OCI-LY7 (cell line): ENCODE data around the gene SCTR. TPM values are rescaled to one million over a fixed set of nuclear protein-coding genes. Genes with fewer than 3 reads are reported as not detected.

Experiments used
- BruUV-seq: library from RNA; stranded (reverse); fragments of 400-500 nt; replicated peaks from 2 replicates; lab custom pipeline; 2021; lab: Mats Ljungman, UMichigan
- CTCF ChIA-PET: fragments of 300-600 bp; sonication (Branson Sonifier 250); formaldehyde crosslinking; loops from one replicate; lab custom pipeline; 2022; ENCODE audit warnings: antibody characterized with exemption; ENCODE audit not compliant: unreplicated experiment; lab: Charles Lee
- POLR2A ChIA-PET: fragments of 300-600 bp; sonication (Branson Sonifier 250); formaldehyde crosslinking; loops from one replicate; lab custom pipeline; 2022; ENCODE audit warnings: antibody characterized with exemption; lab: Charles Lee
- DNase-seq: peaks from one replicate; pipeline ENCODE4 v3.0.0-alpha.2; 2015; ENCODE audit warnings: low spot score
- H2AFZ ChIP-seq: fragments of 200-600 bp; sonication (generic), shearing (Covaris generic); 2 replicates; pipeline ENCODE4 v1.6.1; 2014; ENCODE audit warnings: mild to moderate bottlenecking, antibody characterized with exemption, low read length, moderate library complexity
- H3K27ac ChIP-seq: fragments of 200-600 bp; sonication (generic); 2 replicates; pipeline ENCODE4 v1.5.1; 2014; ENCODE audit warnings: mixed run types, low read depth, mild to moderate bottlenecking, moderate library complexity, low read length, inconsistent platforms; ENCODE audit not compliant: poor library complexity, severe bottlenecking
- H3K36me3 ChIP-seq: fragments of 200-600 bp; sonication (generic); 2 replicates; pipeline ENCODE4 v1.6.1; 2014; ENCODE audit warnings: mild to moderate bottlenecking, antibody characterized with exemption, low read length, moderate library complexity, mixed read lengths; ENCODE audit not compliant: insufficient read depth
- H3K4me1 ChIP-seq: fragments of 200-600 bp; sonication (generic); 2 replicates; pipeline ENCODE4 v1.5.1; 2014; ENCODE audit warnings: mild to moderate bottlenecking, low read length; ENCODE audit not compliant: insufficient read depth, poor library complexity, severe bottlenecking
- H3K4me2 ChIP-seq: fragments of 200-600 bp; sonication (generic); 2 replicates; pipeline ENCODE4 v1.6.1; 2014; ENCODE audit warnings: mild to moderate bottlenecking, low read length
- H3K4me3 ChIP-seq: fragments of 200-600 bp; sonication (generic); 2 replicates; pipeline ENCODE4 v1.5.1; 2014; ENCODE audit warnings: mild to moderate bottlenecking, low read depth, low read length; ENCODE audit not compliant: poor library complexity, severe bottlenecking
- H3K79me2 ChIP-seq: fragments of 200-600 bp; sonication (generic); 2 replicates; pipeline ENCODE4 v1.6.1; 2016; ENCODE audit warnings: low read depth, mild to moderate bottlenecking, low read length, moderate library complexity, mixed read lengths; ENCODE audit not compliant: insufficient read depth
- H3K9me2 ChIP-seq: fragments of 200-600 bp; sonication (generic); 2 replicates; pipeline ENCODE4 v1.6.1; 2016; ENCODE audit warnings: mild to moderate bottlenecking, low read length, mixed read lengths; ENCODE audit not compliant: insufficient read depth
- H3K9me3 ChIP-seq: fragments of 200-600 bp; sonication (generic); 2 replicates; pipeline ENCODE4 v1.6.1; 2014; ENCODE audit warnings: mild to moderate bottlenecking, mixed run types, low read length, mixed read lengths
- H4K20me1 ChIP-seq: fragments of 200-600 bp; sonication (generic); 2 replicates; pipeline ENCODE4 v1.6.1; 2014; ENCODE audit warnings: mild to moderate bottlenecking, antibody characterized with exemption, low read length, moderate library complexity, mixed read lengths; ENCODE audit not compliant: insufficient read depth
- EZH2phosphoT487 ChIP-seq: fragments of 200-600 bp; sonication (generic); IDR thresholded peaks from 2 replicates; pipeline ENCODE4 v1.6.1; 2018; ENCODE audit warnings: low read depth, borderline replicate concordance, mild to moderate bottlenecking, mixed run types, antibody characterized with exemption, low read length, moderate library complexity, mixed read lengths
- intact Hi-C: fragments of 100-400 bp; cut with micrococcal nuclease; formaldehyde crosslinking; loops from one replicate; pipeline ENCODE4 v1.10.0; 2022; ENCODE audit not compliant: unreplicated experiment
- total RNA-seq, 2 experiments: library from RNA; depleted of rRNA in 1 of 2; stranded (reverse); fragments of >200 nt in 1 of 2; shearing (Covaris generic) in 1 of 2; gene quantifications; 2 replicates each; pipeline ENCODE4 v1.2.3, GENCODE V29; 2014 to 2022
- TF ChIP-seq, protein P1 (sequence below): fragments of 200-600 bp; sonication (generic); conservative IDR thresholded peaks from 2 replicates; pipeline ENCODE4 v1.5.1; 2014; ENCODE audit warnings: mild to moderate bottlenecking, antibody characterized with exemption, low read length, moderate library complexity, mixed read lengths

The SCTR gene
- total RNA-seq, 2 experiments from 2014 or later = not detected

DNA sequence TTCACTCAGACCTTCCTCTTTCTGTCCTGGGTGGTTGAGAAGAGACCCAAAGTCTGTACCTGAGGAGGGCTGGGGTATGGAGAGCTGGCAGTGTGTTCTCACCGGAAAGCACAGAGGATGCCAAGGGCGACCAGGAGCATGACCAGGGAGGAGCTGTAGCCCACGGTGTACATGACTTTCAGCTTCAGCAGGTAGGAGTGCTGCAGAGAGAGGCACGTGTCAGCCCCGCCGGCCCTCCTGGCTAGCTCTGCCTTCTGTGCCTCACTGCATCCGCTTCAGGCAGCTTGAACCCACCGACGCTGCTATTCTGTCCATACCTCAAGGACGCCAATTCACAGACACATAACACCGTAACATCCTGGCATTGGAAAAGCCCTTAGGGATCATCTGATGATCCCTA is 58.6 kb downstream of the SCTR start:
- Histone ChIP-seq H2AFZ (no peak overlapping the region), H3K9me2 (no peaks in the 10 kb centered on the region), H3K27ac (no peak overlapping the region), H3K36me3 (no peaks in the 10 kb centered on the region), H3K79me2 (no peaks in the 10 kb centered on the region), H3K9me3 (no peaks in the 10 kb centered on the region), H3K4me3 (no peak overlapping the region), H3K4me1 (no peaks in the 10 kb centered on the region), H4K20me1 (no peaks in the 10 kb centered on the region), H3K4me2 (no peak overlapping the region)
- ChIA-PET POLR2A (interaction anchor here (1.0 kb wide), 1 partner anchor 10 kb away, joined by 3 read pairs; no protein-coding TSS in a partner anchor), CTCF (no interaction called here)
- intact Hi-C loops = no loop called here
- TF ChIP-seq, protein P1, sequence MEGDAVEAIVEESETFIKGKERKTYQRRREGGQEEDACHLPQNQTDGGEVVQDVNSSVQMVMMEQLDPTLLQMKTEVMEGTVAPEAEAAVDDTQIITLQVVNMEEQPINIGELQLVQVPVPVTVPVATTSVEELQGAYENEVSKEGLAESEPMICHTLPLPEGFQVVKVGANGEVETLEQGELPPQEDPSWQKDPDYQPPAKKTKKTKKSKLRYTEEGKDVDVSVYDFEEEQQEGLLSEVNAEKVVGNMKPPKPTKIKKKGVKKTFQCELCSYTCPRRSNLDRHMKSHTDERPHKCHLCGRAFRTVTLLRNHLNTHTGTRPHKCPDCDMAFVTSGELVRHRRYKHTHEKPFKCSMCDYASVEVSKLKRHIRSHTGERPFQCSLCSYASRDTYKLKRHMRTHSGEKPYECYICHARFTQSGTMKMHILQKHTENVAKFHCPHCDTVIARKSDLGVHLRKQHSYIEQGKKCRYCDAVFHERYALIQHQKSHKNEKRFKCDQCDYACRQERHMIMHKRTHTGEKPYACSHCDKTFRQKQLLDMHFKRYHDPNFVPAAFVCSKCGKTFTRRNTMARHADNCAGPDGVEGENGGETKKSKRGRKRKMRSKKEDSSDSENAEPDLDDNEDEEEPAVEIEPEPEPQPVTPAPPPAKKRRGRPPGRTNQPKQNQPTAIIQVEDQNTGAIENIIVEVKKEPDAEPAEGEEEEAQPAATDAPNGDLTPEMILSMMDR = no peak
- no peak for TF ChIP-seq EZH2phosphoT487
- BruUV-seq = no TSS peak
- no peak for DNase-seq

GRCh38 chr2:119464981-119465380 is 59.3 kb downstream of the SCTR start:
- H2AFZ ChIP-seq = 0 out of 2 replicates have a peak overlapping the region, but pooled peaks have one; percentile 23
- POLR2A ChIA-PET = interaction anchor here (1.0 kb wide), 1 partner anchor 9 kb away, joined by 3 read pairs; no protein-coding TSS in a partner anchor

DNA sequence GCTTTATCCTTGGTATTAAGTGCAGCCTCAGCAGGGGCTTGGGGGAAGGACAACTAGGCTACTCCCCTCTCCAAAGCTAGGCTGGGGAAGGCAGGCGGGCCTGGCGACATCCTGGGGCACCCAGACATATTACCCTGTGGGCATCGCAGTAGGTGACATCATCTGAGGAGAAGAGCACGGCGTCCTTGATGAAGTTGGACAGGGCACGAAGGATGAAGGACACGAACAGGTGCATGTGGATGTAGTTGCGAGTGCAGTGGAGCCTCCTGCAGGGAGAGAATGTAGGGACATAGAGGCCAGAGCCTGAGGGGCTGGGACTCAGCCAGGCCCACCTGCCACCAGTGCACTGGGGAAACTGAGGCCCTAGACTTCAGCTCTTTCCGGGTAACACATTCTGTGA is 60.3 kb downstream of the SCTR start:
- POLR2A ChIA-PET = no interaction called here
- BruUV-seq = no TSS peak

More at GRCh38 chr2:119464981-119465380, 59.3 kb downstream of the SCTR start:
- H3K9me2 ChIP-seq = no peaks in the 10 kb centered on the region
- no peaks in the 10 kb centered on the region for H3K36me3 ChIP-seq
- no TSS peak for BruUV-seq
- DNase-seq = no peak
- intact Hi-C loops = no loop called here
- no peaks in the 10 kb centered on the region for H3K79me2 ChIP-seq
- no peak overlapping the region for H3K4me2 ChIP-seq
- no peak overlapping the region for H3K27ac ChIP-seq
- H3K9me3 ChIP-seq = no peaks in the 10 kb centered on the region
- TF ChIP-seq, protein P1 = no peak
- no peak for TF ChIP-seq EZH2phosphoT487
- H3K4me1 ChIP-seq = no peaks in the 10 kb centered on the region
- no peaks in the 10 kb centered on the region for H4K20me1 ChIP-seq
- H3K4me3 ChIP-seq = no peak overlapping the region
- CTCF ChIA-PET = no interaction called here

More for the DNA sequence above, 60.3 kb downstream of the SCTR start:
- no peak overlapping the region for H2AFZ ChIP-seq
- no peaks in the 10 kb centered on the region for H3K79me2 ChIP-seq
- H3K9me2 ChIP-seq = no peaks in the 10 kb centered on the region
- no peak overlapping the region for H3K27ac ChIP-seq
- no peaks in the 10 kb centered on the region for H3K9me3 ChIP-seq
- no peak overlapping the region for H3K4me2 ChIP-seq
- H3K4me1 ChIP-seq = no peaks in the 10 kb centered on the region
- H3K36me3 ChIP-seq = no peaks in the 10 kb centered on the region
- H4K20me1 ChIP-seq = no peaks in the 10 kb centered on the region
- no peak for DNase-seq
- TF ChIP-seq, protein P1 = no peak
- no peak for TF ChIP-seq EZH2phosphoT487
- CTCF ChIA-PET = interaction anchor here (0.6 kb wide), 1 partner anchor 80 kb away, joined by 4 read pairs; no protein-coding TSS in a partner anchor
- H3K4me3 ChIP-seq = no peak overlapping the region
- intact Hi-C loops = no loop called here
